Lower lobe of right lung (tissue), 2 donors: ENCODE measurements around the gene CD300A. TPM values are rescaled to one million over a fixed set of nuclear protein-coding genes. Genes with fewer than 3 reads are reported as not detected.
"Not testable (repeated sequence)": the region's sequence is repeated elsewhere in the genome, so short reads cannot be mapped to it uniquely, and the experiment has no call there.

Experiments
- ATAC-seq, 2 donors: fragments of 200-7000 bp; cut with Tn5 transposase; one replicate each; pipeline ENCODE4 v1.9.1; 2020 to 2022; ENCODE audit warnings: mild to moderate bottlenecking in 2 of 2, moderate library complexity in 2 of 2
- DNase-seq: peaks from one replicate; pipeline ENCODE4 v3.0.0-alpha.2; 2020
- H3K27ac ChIP-seq: fragments of 200-600 bp; one replicate; pipeline ENCODE4 v1.8.0; 2022
- H3K27me3 ChIP-seq: fragments of 200-600 bp; one replicate; pipeline ENCODE4 v1.8.0; 2022; ENCODE audit warnings: low read depth
- H3K36me3 ChIP-seq: fragments of 200-600 bp; one replicate; pipeline ENCODE4 v1.8.0; 2022; ENCODE audit warnings: mild to moderate bottlenecking
- H3K4me1 ChIP-seq: fragments of 200-600 bp; one replicate; pipeline ENCODE4 v1.8.0; 2022
- H3K4me3 ChIP-seq: fragments of 200-600 bp; one replicate; pipeline ENCODE4 v1.8.0; 2022; ENCODE audit warnings: mild to moderate bottlenecking
- H3K9me3 ChIP-seq: fragments of 200-600 bp; one replicate; pipeline ENCODE4 v1.8.0; 2022
- CTCF ChIP-seq: fragments of 200-600 bp; IDR thresholded peaks from one replicate; pipeline ENCODE4 v1.8.0; 2022; ENCODE audit warnings: antibody characterized with exemption, mild to moderate bottlenecking
- intact Hi-C: fragments of 100-400 bp; cut with DNase I; formaldehyde crosslinking; loops from one replicate; pipeline ENCODE4 v1.11.0; 2022
- total RNA-seq: library from RNA; stranded (reverse); fragmentation: NEBNext Ultra II Directional; extraction: Animal tissue kit (Norgen Biotek cat#: 25700); gene quantifications from one replicate; pipeline ENCODE4 v1.2.1, GENCODE V29; 2021
- donor health status: DM: no; HTN: yes; CAD: no; lungs with severe emphysema.

CD300A gene
- total RNA-seq, 1 donor from 2014 or later = 27.8 TPM

GRCh38 chr17:74513987-74514631 lies 47.7 kb downstream of the CD300A start:
- no peak for TF ChIP-seq CTCF
- no peak overlapping the region for H3K4me3 ChIP-seq
- no peak overlapping the region for H3K27ac ChIP-seq
- no peaks in the 10 kb centered on the region for H3K4me1 ChIP-seq
- intact Hi-C loops = no loop called here
- no peaks in the 10 kb centered on the region for H3K27me3 ChIP-seq
- DNase-seq = no peak
- H3K36me3 ChIP-seq = no peaks in the 10 kb centered on the region
- no peak for ATAC-seq
- H3K9me3 ChIP-seq = no peaks in the 10 kb centered on the region

- no peaks in the 10 kb centered on the region for H3K27me3 ChIP-seq
- H3K27ac ChIP-seq = no peak overlapping the region
- H3K9me3 ChIP-seq = no peaks in the 10 kb centered on the region
- DNase-seq = no peak
- no peak overlapping the region for H3K4me3 ChIP-seq
- no peak for ATAC-seq
- intact Hi-C loops = no loop called here
- H3K36me3 ChIP-seq = no peaks in the 10 kb centered on the region
- no peak for TF ChIP-seq CTCF
- H3K4me1 ChIP-seq = no peaks in the 10 kb centered on the region
Observed at GRCh38 chr17:74514632-74515334, 48.3 kb downstream of the CD300A start.

- intact Hi-C loops = no loop called here
- Histone ChIP-seq H3K27me3 (no peaks in the 10 kb centered on the region), H3K36me3 (no peaks in the 10 kb centered on the region), H3K9me3 (no peaks in the 10 kb centered on the region), H3K4me3 (no peak overlapping the region), H3K27ac (no peak overlapping the region), H3K4me1 (no peaks in the 10 kb centered on the region)
- ATAC-seq (no peak), DNase-seq (no peak)
- no peak for TF ChIP-seq CTCF
Observed at GRCh38 chr17:74515941-74516340, 49.5 kb downstream of the CD300A start.

GRCh38 chr17:74516561-74517328 lies 50.3 kb downstream of the CD300A start:
- Histone ChIP-seq H3K27me3 (no peaks in the 10 kb centered on the region), H3K36me3 (no peaks in the 10 kb centered on the region), H3K27ac (no peak overlapping the region), H3K4me1 (no peaks in the 10 kb centered on the region), H3K9me3 (no peaks in the 10 kb centered on the region), H3K4me3 (no peak overlapping the region)
- intact Hi-C loops = no loop called here
- ATAC-seq (no peak), DNase-seq (no peak)
- no peak for TF ChIP-seq CTCF

- DNase-seq, H3K27me3 ChIP-seq, intact Hi-C loops, H3K4me1 ChIP-seq, H3K36me3 ChIP-seq, ATAC-seq, H3K4me3 ChIP-seq, H3K9me3 ChIP-seq, H3K27ac ChIP-seq: not testable (repeated sequence)
Observed at GRCh38 chr17:74518413-74518981, 52.1 kb downstream of the CD300A start.
